T-helper 22 cell (primary cell): ENCODE results near the gene AADACL4.

Experiments
- DNase-seq: peaks from one replicate; pipeline ENCODE4 v3.0.0-alpha.2; 2020; ENCODE audit warnings: low read depth

The AADACL4 gene

GRCh38 chr1:12613180-12613579 is 30.7 kb upstream of the AADACL4 start:
- DNase-seq = no peak

GRCh38 chr1:12614402-12615158 is 29.3 kb upstream of the AADACL4 start:
- no peak for DNase-seq

- DNase-seq = no peak
These were observed 28.6 kb upstream of the AADACL4 start for GRCh38 chr1:12615159-12615864.

- no peak for DNase-seq
These were observed 27.8 kb upstream of the AADACL4 start for GRCh38 chr1:12615865-12616708.

GRCh38 chr1:12616709-12617373 is 27.0 kb upstream of the AADACL4 start:
- DNase-seq = no peak

GRCh38 chr1:12617511-12617900 is 26.4 kb upstream of the AADACL4 start:
- peak; percentile 52 for DNase-seq

- peak; percentile 48 for DNase-seq
These were observed 25.8 kb upstream of the AADACL4 start, which contains the start of gene DHRS3 for GRCh38 chr1:12617901-12618660. Gene DHRS3, minus strand, starts transcription at chr1:12618210. Its CDS starts 862 bp downstream, at chr1:12617348.

- DNase-seq = no peak
These were observed 25.3 kb upstream of the AADACL4 start for GRCh38 chr1:12618661-12618964.

GRCh38 chr1:12618965-12619791 is 24.7 kb upstream of the AADACL4 start:
- DNase-seq = peak; percentile 65

- peak; percentile 44 for DNase-seq
These were observed 23.9 kb upstream of the AADACL4 start for GRCh38 chr1:12619792-12620487.

GRCh38 chr1:12620488-12620865 is 23.4 kb upstream of the AADACL4 start:
- no peak for DNase-seq

- DNase-seq = no peak
These were observed 23.0 kb upstream of the AADACL4 start for GRCh38 chr1:12620931-12621330.

GRCh38 chr1:12621346-12622335 is 22.2 kb upstream of the AADACL4 start:
- no peak for DNase-seq

- DNase-seq = no peak
These were observed 21.4 kb upstream of the AADACL4 start for GRCh38 chr1:12622506-12622905.

- DNase-seq = no peak
These were observed 18.6 kb upstream of the AADACL4 start for GRCh38 chr1:12625276-12625675.

- DNase-seq = no peak
These were observed 17.0 kb upstream of the AADACL4 start for GRCh38 chr1:12626888-12627287.

GRCh38 chr1:12627296-12627695 is 16.6 kb upstream of the AADACL4 start:
- no peak for DNase-seq

- no peak for DNase-seq
These were observed 14.4 kb upstream of the AADACL4 start for GRCh38 chr1:12629511-12629956.
